Loucy (cell line): Measurements from ENCODE around the gene BACH2.

Source experiments
- EZH2phosphoT487 ChIP-seq: fragments of 200-600 bp; IDR thresholded peaks from 2 replicates; pipeline ENCODE4 v1.6.1; 2018; ENCODE audit warnings: antibody characterized with exemption, mild to moderate bottlenecking, moderate library complexity, borderline replicate concordance
- TF ChIP-seq, protein P1 (sequence below): fragments of 200-600 bp; sonication (generic); conservative IDR thresholded peaks from 2 replicates; pipeline ENCODE4 v1.5.1; 2014; ENCODE audit warnings: mild to moderate bottlenecking, antibody characterized with exemption, low read length

DNA sequence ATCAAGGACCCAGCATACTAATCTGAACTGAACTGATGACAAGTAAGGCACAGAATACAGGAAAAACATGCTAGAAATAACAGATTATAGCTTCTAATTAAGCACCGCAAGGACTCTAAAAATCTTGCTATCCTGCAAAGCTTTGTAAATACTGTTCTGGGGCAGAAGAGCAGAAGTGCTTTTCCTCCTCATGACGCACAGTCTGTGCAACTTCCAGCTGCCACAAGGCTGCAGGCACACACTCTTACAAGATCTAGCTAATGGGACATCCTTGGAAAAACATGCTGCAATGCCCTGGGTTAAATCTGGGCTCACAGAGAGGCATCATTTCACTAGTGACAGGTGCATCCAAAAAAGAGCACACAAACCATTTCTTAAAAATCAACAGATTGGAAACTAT is 213.8 kb downstream of the BACH2 start:
- TF ChIP-seq, protein P1, sequence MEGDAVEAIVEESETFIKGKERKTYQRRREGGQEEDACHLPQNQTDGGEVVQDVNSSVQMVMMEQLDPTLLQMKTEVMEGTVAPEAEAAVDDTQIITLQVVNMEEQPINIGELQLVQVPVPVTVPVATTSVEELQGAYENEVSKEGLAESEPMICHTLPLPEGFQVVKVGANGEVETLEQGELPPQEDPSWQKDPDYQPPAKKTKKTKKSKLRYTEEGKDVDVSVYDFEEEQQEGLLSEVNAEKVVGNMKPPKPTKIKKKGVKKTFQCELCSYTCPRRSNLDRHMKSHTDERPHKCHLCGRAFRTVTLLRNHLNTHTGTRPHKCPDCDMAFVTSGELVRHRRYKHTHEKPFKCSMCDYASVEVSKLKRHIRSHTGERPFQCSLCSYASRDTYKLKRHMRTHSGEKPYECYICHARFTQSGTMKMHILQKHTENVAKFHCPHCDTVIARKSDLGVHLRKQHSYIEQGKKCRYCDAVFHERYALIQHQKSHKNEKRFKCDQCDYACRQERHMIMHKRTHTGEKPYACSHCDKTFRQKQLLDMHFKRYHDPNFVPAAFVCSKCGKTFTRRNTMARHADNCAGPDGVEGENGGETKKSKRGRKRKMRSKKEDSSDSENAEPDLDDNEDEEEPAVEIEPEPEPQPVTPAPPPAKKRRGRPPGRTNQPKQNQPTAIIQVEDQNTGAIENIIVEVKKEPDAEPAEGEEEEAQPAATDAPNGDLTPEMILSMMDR, result no peak
- TF ChIP-seq EZH2phosphoT487, result no peak
